OCI-LY3 (cell line): ENCODE results near the gene OR5K2.

Source experiments
- CTCF ChIP-seq: fragments of 200-600, 300-600 bp; sonication (generic); IDR thresholded peaks from 2 replicates; pipeline ENCODE4 v1.5.1; 2014; ENCODE audit warnings: antibody characterized with exemption, low read length, low read depth
- EZH2phosphoT487 ChIP-seq: fragments of 200-600 bp; shearing (Covaris generic); IDR thresholded peaks from 2 replicates; pipeline ENCODE4 v1.6.1; 2018; ENCODE audit warnings: antibody characterized with exemption, mixed run types, low read depth

DNA sequence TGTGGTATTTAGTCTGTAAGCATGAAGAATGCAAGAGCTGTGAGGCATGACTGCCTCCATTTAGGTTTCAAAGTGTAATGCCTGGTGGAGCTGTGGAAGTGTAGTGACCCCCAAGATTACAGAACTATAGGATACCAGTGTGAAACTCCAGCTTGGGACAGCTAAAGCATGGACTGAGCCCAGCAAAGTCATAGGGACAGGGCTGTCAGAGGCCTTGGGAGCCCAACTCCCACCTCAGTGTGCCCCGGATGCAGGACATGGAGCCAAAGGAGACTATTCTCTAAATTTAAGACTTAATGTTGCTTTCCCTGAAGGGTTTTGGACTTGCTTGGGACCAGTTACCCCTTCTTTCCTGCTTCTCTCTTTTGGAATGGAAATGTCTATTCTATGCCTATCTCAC, 45.1 kb downstream of the OR5K2 start:
- TF ChIP-seq CTCF (no peak), EZH2phosphoT487 (no peak)
